Ascending aorta (tissue), 2 donors: ENCODE data around the gene RPS6KA2. TPM values are rescaled to one million over a fixed set of nuclear protein-coding genes. Genes with fewer than 3 reads are reported as not detected.

Source experiments
- DNase-seq, 2 donors: peaks; one replicate each; pipeline ENCODE4 v3.0.0-alpha.2; 2019; ENCODE audit warnings: low spot score in 2 of 2
- H3K27ac ChIP-seq, 2 donors: fragments of 200-600 bp; sonication (generic); one replicate each; pipeline ENCODE4 v1.5.1; 2016 to 2017; ENCODE audit warnings: mild to moderate bottlenecking in 1 of 2
- H3K27me3 ChIP-seq: fragments of 200-600 bp; sonication (generic); one replicate; pipeline ENCODE4 v1.5.1; 2017
- H3K36me3 ChIP-seq, 2 donors: fragments of 200-600 bp; sonication (generic); one replicate each; pipeline ENCODE4 v1.5.1; 2016
- H3K4me1 ChIP-seq, 2 donors: fragments of 200-600 bp; sonication (generic); one replicate each; pipeline ENCODE4 v1.5.1; 2016 to 2017; ENCODE audit warnings: mild to moderate bottlenecking in 1 of 2
- H3K4me3 ChIP-seq, 2 donors: fragments of 200-600 bp; sonication (generic); one replicate each; pipeline ENCODE4 v1.5.1; 2016 to 2017; ENCODE audit warnings: mild to moderate bottlenecking in 1 of 2
- H3K9me3 ChIP-seq, 2 donors: fragments of 200-600 bp; sonication (generic); one replicate each; pipeline ENCODE4 v1.5.1; 2016
- intact Hi-C: fragments of 100-400 bp; cut with DNase I; formaldehyde crosslinking; loops from one replicate; pipeline ENCODE4 v1.15.1; 2023
- total RNA-seq: library from RNA; depleted of rRNA; stranded (reverse); fragments of >200 nt; gene quantifications from one replicate; pipeline ENCODE4 v1.1.0, GENCODE V29; 2016
- TF ChIP-seq, protein P1 (sequence below), 3 experiments: fragments of 200-600 bp in 2 of 3; fragments of 450-650 bp in 1 of 3; sonication (generic) in 2 of 3; IDR thresholded peaks; one replicate each; pipeline ENCODE4 v1.5.1; 2016 to 2019; ENCODE audit warnings: antibody characterized with exemption in 3 of 3, mild to moderate bottlenecking in 1 of 3, moderate library complexity in 1 of 3

The RPS6KA2 gene
- total RNA-seq, 1 donor from 2014 or later = 196 TPM

DNA sequence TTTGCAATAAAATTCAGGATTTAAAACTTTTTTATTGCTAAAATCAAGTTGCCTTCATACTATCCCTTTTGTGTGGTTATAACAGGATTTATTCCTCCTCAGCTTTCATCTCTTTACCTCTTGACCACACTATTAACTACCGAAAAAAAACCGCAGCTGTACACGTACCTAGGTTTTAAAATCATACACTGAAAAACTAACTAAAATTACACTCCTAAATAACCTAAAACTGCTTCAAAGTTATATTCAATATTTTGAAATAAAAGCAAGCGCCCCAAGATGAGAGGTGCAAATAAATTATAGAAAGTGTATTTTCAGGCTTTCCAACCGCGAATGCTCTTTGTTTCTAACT is 245.7 kb downstream of the RPS6KA2 start:
- H3K36me3 ChIP-seq = no peaks in the 10 kb centered on the region
- peak overlapping the region; percentile 95 for H3K27ac ChIP-seq
- H3K4me1 ChIP-seq = peaks cover 0 to 18% of the 10 kb centered on the region in 2 donors
- no peaks in the 10 kb centered on the region for H3K27me3 ChIP-seq
- intact Hi-C loops = loop anchor here (10.0 kb wide), 2 partner anchors 377 to 573 kb away; partner anchors contain the start of gene RNASET2
- no peak for DNase-seq
- TF ChIP-seq, protein P1, sequence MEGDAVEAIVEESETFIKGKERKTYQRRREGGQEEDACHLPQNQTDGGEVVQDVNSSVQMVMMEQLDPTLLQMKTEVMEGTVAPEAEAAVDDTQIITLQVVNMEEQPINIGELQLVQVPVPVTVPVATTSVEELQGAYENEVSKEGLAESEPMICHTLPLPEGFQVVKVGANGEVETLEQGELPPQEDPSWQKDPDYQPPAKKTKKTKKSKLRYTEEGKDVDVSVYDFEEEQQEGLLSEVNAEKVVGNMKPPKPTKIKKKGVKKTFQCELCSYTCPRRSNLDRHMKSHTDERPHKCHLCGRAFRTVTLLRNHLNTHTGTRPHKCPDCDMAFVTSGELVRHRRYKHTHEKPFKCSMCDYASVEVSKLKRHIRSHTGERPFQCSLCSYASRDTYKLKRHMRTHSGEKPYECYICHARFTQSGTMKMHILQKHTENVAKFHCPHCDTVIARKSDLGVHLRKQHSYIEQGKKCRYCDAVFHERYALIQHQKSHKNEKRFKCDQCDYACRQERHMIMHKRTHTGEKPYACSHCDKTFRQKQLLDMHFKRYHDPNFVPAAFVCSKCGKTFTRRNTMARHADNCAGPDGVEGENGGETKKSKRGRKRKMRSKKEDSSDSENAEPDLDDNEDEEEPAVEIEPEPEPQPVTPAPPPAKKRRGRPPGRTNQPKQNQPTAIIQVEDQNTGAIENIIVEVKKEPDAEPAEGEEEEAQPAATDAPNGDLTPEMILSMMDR (IDR thresholded peaks at IDR 0.05) = no peak
- no peaks in the 10 kb centered on the region for H3K9me3 ChIP-seq
- peak overlapping the region; percentile 74 to 94 for H3K4me3 ChIP-seq

DNA sequence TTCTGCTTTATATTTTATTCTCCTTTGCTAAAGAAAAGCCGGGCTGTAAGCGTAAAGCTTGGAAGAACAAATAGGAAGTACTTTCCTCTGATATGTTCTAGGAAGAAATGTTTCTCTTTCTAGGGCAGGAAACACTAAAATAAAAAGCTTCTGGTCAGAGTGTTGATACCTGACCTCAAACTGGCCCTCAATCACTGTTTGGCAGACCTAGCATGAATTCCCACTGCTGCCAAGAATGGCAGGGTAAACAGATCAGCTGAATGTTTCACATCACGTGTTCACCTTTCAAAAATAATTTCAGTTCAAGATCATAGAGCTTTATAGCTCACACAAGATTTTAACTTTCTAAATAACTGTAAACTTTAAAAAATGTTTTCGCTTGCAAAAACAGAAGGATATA is 247.3 kb downstream of the RPS6KA2 start:
- TF ChIP-seq, protein P1 (IDR thresholded peaks at IDR 0.05) = no peak
- intact Hi-C loops = loop anchor here (10.0 kb wide), 2 partner anchors 375 to 575 kb away; partner anchors contain the start of gene RNASET2
- no peak for DNase-seq
- no peaks in the 10 kb centered on the region for H3K36me3 ChIP-seq
- peak overlapping the region; percentile 3 to 62 for H3K27ac ChIP-seq
- H3K9me3 ChIP-seq = no peaks in the 10 kb centered on the region
- peak overlapping the region in 1 of 2 donors; percentile 19 for H3K4me3 ChIP-seq
- no peaks in the 10 kb centered on the region for H3K27me3 ChIP-seq
- peaks cover 0 to 18% of the 10 kb centered on the region in 2 donors for H3K4me1 ChIP-seq

DNA sequence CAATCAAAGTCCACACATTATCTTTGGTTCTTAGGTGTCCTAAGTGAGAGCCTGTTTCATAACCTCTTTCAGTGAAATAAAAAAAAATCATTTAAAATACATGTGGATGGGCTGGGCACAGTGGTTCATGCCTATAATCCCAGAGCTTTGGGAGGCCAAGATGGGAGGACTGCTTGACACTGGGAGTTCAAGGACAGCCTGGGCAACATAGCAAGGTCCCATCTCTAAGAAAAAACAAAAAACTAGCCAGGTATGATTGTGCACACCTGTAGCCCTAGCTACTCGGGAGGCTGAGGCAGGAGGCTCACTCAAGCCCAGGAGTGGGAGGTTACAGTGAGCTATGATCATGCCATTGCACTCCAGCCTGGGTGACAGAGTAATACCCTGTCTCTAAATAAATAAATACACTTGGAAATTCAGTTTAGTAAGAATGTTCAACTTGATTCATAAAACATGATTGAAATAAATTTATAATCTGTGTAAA is 247.9 kb downstream of the RPS6KA2 start:
- intact Hi-C loops = no loop called here
- Histone ChIP-seq H3K9me3 (no peaks in the 10 kb centered on the region), H3K36me3 (no peaks in the 10 kb centered on the region), H3K4me1 (peaks cover 0 to 18% of the 10 kb centered on the region in 2 donors), H3K27ac (peak overlapping the region; percentile 3 to 62), H3K27me3 (no peaks in the 10 kb centered on the region), H3K4me3 (no peak overlapping the region)
- TF ChIP-seq, protein P1 (IDR thresholded peaks at IDR 0.05) = no peak
- DNase-seq = no peak

DNA sequence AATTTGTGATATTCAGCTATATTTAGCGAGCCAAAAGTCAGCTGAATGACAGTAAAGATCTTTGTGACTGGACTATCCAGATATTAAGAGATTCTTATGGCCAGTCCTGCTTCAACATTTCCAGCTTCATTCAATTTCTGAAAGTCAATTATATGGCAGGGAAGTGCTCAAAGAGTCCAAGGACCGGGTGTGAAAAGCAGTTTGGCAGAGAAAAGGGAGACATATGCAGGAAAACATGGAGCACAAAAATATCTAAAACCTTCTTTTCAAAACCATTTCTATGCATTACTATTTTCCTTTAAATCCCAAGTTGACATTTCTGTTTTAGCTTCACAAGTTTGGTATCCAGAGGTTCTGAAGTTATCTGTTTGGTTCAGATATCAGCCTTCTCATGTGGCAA is 249.3 kb downstream of the RPS6KA2 start:
- TF ChIP-seq, protein P1 (IDR thresholded peaks at IDR 0.05) = no peak
- DNase-seq = no peak
- no peaks in the 10 kb centered on the region for H3K36me3 ChIP-seq
- H3K4me3 ChIP-seq = no peak overlapping the region
- H3K4me1 ChIP-seq = peaks cover 0 to 18% of the 10 kb centered on the region in 2 donors
- intact Hi-C loops = no loop called here
- H3K9me3 ChIP-seq = no peaks in the 10 kb centered on the region
- H3K27ac ChIP-seq = no peak overlapping the region
- no peaks in the 10 kb centered on the region for H3K27me3 ChIP-seq

DNA sequence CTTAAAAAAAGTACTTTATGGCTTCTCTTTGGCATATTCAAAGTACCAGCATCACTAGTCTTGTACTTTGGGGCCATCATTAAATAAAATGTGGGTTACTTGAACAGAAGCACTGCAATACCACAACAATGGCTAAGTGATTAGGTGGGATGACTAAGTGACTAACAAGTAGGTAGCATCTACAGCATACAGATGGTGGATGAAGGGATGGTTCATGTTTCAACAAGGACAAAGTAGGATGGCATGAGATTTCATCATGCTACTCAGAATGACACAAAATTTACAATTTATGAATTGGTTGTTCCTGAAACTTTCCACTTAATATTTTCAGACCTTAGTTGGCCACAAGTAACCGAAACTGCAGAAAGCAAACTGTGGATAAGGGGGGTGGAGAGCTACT is 252.0 kb downstream of the RPS6KA2 start:
- TF ChIP-seq, protein P1 (IDR thresholded peaks at IDR 0.05) = no peak
- H3K4me3 ChIP-seq = no peak overlapping the region
- no peaks in the 10 kb centered on the region for H3K9me3 ChIP-seq
- intact Hi-C loops = no loop called here
- H3K4me1 ChIP-seq = peaks cover 0 to 6% of the 10 kb centered on the region in 2 donors
- H3K36me3 ChIP-seq = no peaks in the 10 kb centered on the region
- no peak overlapping the region for H3K27ac ChIP-seq
- DNase-seq = no peak
- H3K27me3 ChIP-seq = no peaks in the 10 kb centered on the region

DNA sequence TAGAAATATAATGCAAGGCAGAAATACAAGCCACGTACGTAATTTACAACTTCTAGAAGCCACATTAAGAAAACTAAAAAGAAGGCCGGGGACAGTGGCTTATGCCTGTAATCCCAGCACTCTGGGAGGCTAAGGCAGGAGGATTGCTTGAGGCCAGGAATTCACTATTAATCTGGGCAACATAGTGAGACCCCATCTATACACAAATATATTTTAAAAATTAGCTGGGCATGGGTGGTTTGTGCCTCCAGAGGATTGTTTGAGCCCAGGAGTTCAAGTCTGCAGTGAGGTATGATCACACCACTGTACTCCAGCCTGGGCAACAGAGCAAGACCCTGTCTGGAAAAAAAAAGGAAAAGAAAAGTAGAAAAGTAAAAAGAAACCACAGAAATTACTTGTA is 256.6 kb downstream of the RPS6KA2 start:
- Histone ChIP-seq H3K4me1 (peaks cover 0 to 5% of the 10 kb centered on the region in 2 donors), H3K4me3 (no peak overlapping the region), H3K9me3 (no peaks in the 10 kb centered on the region), H3K36me3 (peaks cover 4 to 5% of the 10 kb centered on the region in 2 donors), H3K27me3 (no peaks in the 10 kb centered on the region), H3K27ac (no peak overlapping the region)
- no peak for DNase-seq
- intact Hi-C loops = no loop called here
- TF ChIP-seq, protein P1 (IDR thresholded peaks at IDR 0.05) = no peak
